Heart left ventricle (tissue), 16 donors: ENCODE data around the gene ADGRB3. TPM values are rescaled to one million over a fixed set of nuclear protein-coding genes. Genes with fewer than 3 reads are reported as not detected.

ENCODE experiments used
- ATAC-seq, 4 donors: fragments of 200-7000 bp; cut with Tn5 transposase; one replicate each; pipeline ENCODE4 v1.9.1; 2020 to 2022; ENCODE audit warnings: moderate library complexity in 4 of 4, mild to moderate bottlenecking in 3 of 4, moderate number of reproducible peaks in 1 of 4
- DNase-seq, 5 donors: peaks; one replicate each; pipeline ENCODE4 v3.0.0-alpha.2; 2020
- H3K27ac ChIP-seq, 12 donors: fragments of 200-600 bp; sonication (generic) in 4 of 12; one replicate each; pipeline versions ENCODE4 v1.5.0 to v1.8.0; 2016 to 2022; ENCODE audit warnings: mild to moderate bottlenecking in 2 of 12
- H3K27me3 ChIP-seq, 9 donors: fragments of 200-600 bp; sonication (generic) in 2 of 9; one replicate each; pipeline versions ENCODE4 v1.5.1 to v1.8.0; 2016 to 2022; ENCODE audit warnings: mild to moderate bottlenecking in 3 of 9
- H3K36me3 ChIP-seq, 9 donors: fragments of 200-600 bp; sonication (generic) in 2 of 9; one replicate each; pipeline versions ENCODE4 v1.5.0 to v1.8.0; 2018 to 2022; ENCODE audit warnings: mild to moderate bottlenecking in 2 of 9
- H3K4me1 ChIP-seq, 12 donors: fragments of 200-600 bp; sonication (generic) in 4 of 12; one replicate each; pipeline versions ENCODE4 v1.5.0 to v1.8.0; 2016 to 2022; ENCODE audit warnings: mild to moderate bottlenecking in 3 of 12
- H3K4me3 ChIP-seq, 12 donors: fragments of 200-600 bp; sonication (generic) in 4 of 12; one replicate each; pipeline versions ENCODE4 v1.5.0 to v1.8.0; 2017 to 2022; ENCODE audit warnings: mild to moderate bottlenecking in 9 of 12, moderate library complexity in 4 of 12
- H3K9me3 ChIP-seq, 12 donors: fragments of 200-600 bp; sonication (generic) in 4 of 12; one replicate each; pipeline versions ENCODE4 v1.5.0 to v1.8.0; 2016 to 2022; ENCODE audit warnings: mild to moderate bottlenecking in 1 of 12
- CTCF ChIP-seq, 12 donors: fragments of 200-600 bp; sonication (generic) in 4 of 12; IDR thresholded peaks; one replicate each; pipeline versions ENCODE4 v1.5.0 to v1.8.0; 2018 to 2022; ENCODE audit warnings: antibody characterized with exemption in 12 of 12, mild to moderate bottlenecking in 5 of 12
- POLR2A ChIP-seq, 2 donors: fragments of 450-650 bp; IDR thresholded peaks; one replicate each; pipeline ENCODE4 v1.6.1; 2017; ENCODE audit warnings: antibody characterized with exemption in 2 of 2, mild to moderate bottlenecking in 2 of 2, moderate library complexity in 2 of 2
- WGBS, 4 donors: extraction: QIAGEN DNeasy Blood & Tissue Kit in 2 of 4; methylation state at CpG; one replicate each; pipeline versions ENCODE4 v1.1.5 to v1.1.7; 2013 to 2018; 5-methylcytosine and 5-hydroxymethylcytosine counted together
- intact Hi-C, 10 donors: fragments of 100-400 bp; cut with DNase I; formaldehyde crosslinking; loops; one replicate each; pipeline versions ENCODE4 v1.11.1 to v1.14.2; 2022
- polyA plus RNA-seq, 2 donors: library from polyadenylated mRNA; stranded (reverse); fragments of 200-250 nt; gene quantifications; one replicate each; pipeline ENCODE4 v1.2.3, GENCODE V29; 2013
- total RNA-seq, 9 donors: library from RNA; depleted of rRNA in 2 of 9; stranded (reverse); fragments of >200 nt in 2 of 9; fragmentation: NEBNext Ultra II Directional in 3 of 9; extraction: Animal tissue kit (Norgen Biotek cat#: 25700) in 3 of 9; gene quantifications; one replicate each; pipeline versions ENCODE4 v1.1.0 to v1.2.4, GENCODE V29; 2016 to 2023
- donor health status: ischemic (EF 13 %, LVEDD 7.1; RV severe dilation, severe dysfunction).
- donor health status: healthy with polysubstance abuse.
- donor health status: DM: no; HTN: yes; CAD: no.
- donor health status: DM: no; HTN: no; CAD: no.
- donor health status: ischemic (EF 25% LVEDD 6.9; RV normal size, moderate dysfunction).
- donor health status: ischemic (EF 25% LVEDD 5.7; RV mildly dilated, moderate dysfunction).
- donor health status: healthy.
- donor health status: DM: yes; HTN: yes; CAD: no.
- donor health status: ischemic (EF 35%, LVEDD 5.7; RV mildly dilated, moderate dysfunction).
- donor health status: nonischemic (EF 11% LVEDD 7.7; RV severe dilation, severe dysfunction).
- donor health status: DM: yes; HTN: yes; CAD: no.
- donor health status: PGD.
- donor health status: ischemic (EF 29% LVEDD 5.4; RV normal size, mild dysfunction).
- donor health status: nonischemic (EF 23%, LVEDD 6.1; RV moderate dilation, normal function).

ADGRB3 gene
- total and polyA plus RNA-seq, 11 donors, result 0.51 to 2.5 (median 1.1) TPM

GRCh38 chr6:69340196-69340595 lies 705.1 kb downstream of the ADGRB3 start:
- no peak for DNase-seq
- no peak for TF ChIP-seq CTCF (IDR thresholded peaks at IDR 0.05)
- TF ChIP-seq POLR2A (IDR thresholded peaks at IDR 0.05), result no peak
- 85 to 94% (median 92%) methylated on average over 1 of the region's 1 CpG for WGBS, 4 donors
- Histone ChIP-seq H3K36me3 (no peaks in the 10 kb centered on the region), H3K27me3 (no peaks in the 10 kb centered on the region), H3K4me3 (no peak overlapping the region), H3K27ac (no peak overlapping the region), H3K9me3 (no peaks in the 10 kb centered on the region), H3K4me1 (no peaks in the 10 kb centered on the region)
- ATAC-seq, result no peak
- intact Hi-C loops, result no loop called here

GRCh38 chr6:69343851-69344250 lies 708.8 kb downstream of the ADGRB3 start:
- 64 to 75% (median 71%) methylated on average over 2 of the region's 2 CpGs for WGBS, 4 donors
- Histone ChIP-seq H3K27me3 (no peaks in the 10 kb centered on the region), H3K36me3 (no peaks in the 10 kb centered on the region), H3K4me3 (no peak overlapping the region), H3K9me3 (peaks cover 0 to 9% (median 0%) of the 10 kb centered on the region in 12 donors), H3K4me1 (no peaks in the 10 kb centered on the region), H3K27ac (no peak overlapping the region)
- ATAC-seq (no peak), DNase-seq (no peak)
- intact Hi-C loops, result no loop called here
- TF ChIP-seq POLR2A (IDR thresholded peaks at IDR 0.05) (no peak), CTCF (IDR thresholded peaks at IDR 0.05) (no peak)

- Histone ChIP-seq H3K27me3 (no peaks in the 10 kb centered on the region), H3K4me3 (no peak overlapping the region), H3K27ac (no peak overlapping the region), H3K36me3 (no peaks in the 10 kb centered on the region), H3K9me3 (peaks cover 0 to 9% (median 0%) of the 10 kb centered on the region in 12 donors), H3K4me1 (peaks cover 0 to 5% (median 0%) of the 10 kb centered on the region in 12 donors)
- WGBS, 4 donors, result 56 to 65% (median 61%) methylated on average over 7 of the region's 7 CpGs
- peak in 4 of 5 donors; percentile 17 to 72 (median 53) for DNase-seq
- no peak for TF ChIP-seq CTCF (IDR thresholded peaks at IDR 0.05)
- TF ChIP-seq POLR2A (IDR thresholded peaks at IDR 0.05), result no peak
- intact Hi-C loops, result no loop called here
- peak in 3 of 4 donors; percentile 52 to 83 (median 63) for ATAC-seq
Measured at GRCh38 chr6:69349771-69350170, 714.7 kb downstream of the ADGRB3 start.

- TF ChIP-seq POLR2A (IDR thresholded peaks at IDR 0.05) (no peak), CTCF (IDR thresholded peaks at IDR 0.05) (no peak)
- intact Hi-C loops, result no loop called here
- DNase-seq, result no peak
- no peak for ATAC-seq
- Histone ChIP-seq H3K4me3 (no peak overlapping the region), H3K4me1 (peaks cover 0 to 13% (median 0%) of the 10 kb centered on the region in 12 donors), H3K9me3 (no peaks in the 10 kb centered on the region), H3K36me3 (no peaks in the 10 kb centered on the region), H3K27me3 (no peaks in the 10 kb centered on the region), H3K27ac (peak overlapping the region in 1 of 12 donors; percentile 5)
- WGBS, 4 donors, result 71 to 82% (median 77%) methylated on average over 3 of the region's 3 CpGs
Measured at GRCh38 chr6:69362209-69362608, 727.1 kb downstream of the ADGRB3 start.
